SK-N-SH treated with all-trans-retinoic acid at 6 μM for 48 hours (cell line): ENCODE data around the gene ASTN1.

Experiments
- ATAC-seq: fragments of 200-7000 bp; cut with Tn5 transposase; 3 replicates; pipeline ENCODE4 v1.9.1; 2020; ENCODE audit warnings: mild to moderate bottlenecking, moderate library complexity
- ARNTL ChIP-seq: fragments of 450-650 bp; formaldehyde crosslinking; IDR thresholded peaks from 2 replicates; pipeline ENCODE4 v1.5.0; 2020; ENCODE audit warnings: low read depth, mild to moderate bottlenecking, moderate library complexity, borderline replicate concordance
- BACH2 ChIP-seq: fragments of 250-450 bp; sonication (Bioruptor Pico); IDR thresholded peaks from 2 replicates; pipeline ENCODE4 v1.9.0; 2021; ENCODE audit warnings: mild to moderate bottlenecking, borderline replicate concordance
- ESRRG ChIP-seq: fragments of 250-450 bp; sonication (Bioruptor Pico); IDR thresholded peaks from 2 replicates; pipeline ENCODE4 v1.6.1; 2021; ENCODE audit warnings: mild to moderate bottlenecking
- GLIS3 ChIP-seq: fragments of 250-450 bp; sonication (Bioruptor Pico); IDR thresholded peaks from 2 replicates; pipeline ENCODE4 v1.5.0; 2020; ENCODE audit warnings: mild to moderate bottlenecking, moderate library complexity
- ISL1 ChIP-seq: fragments of 250-450 bp; sonication (Bioruptor Pico); IDR thresholded peaks from 2 replicates; pipeline ENCODE4 v2.1.2; 2022; ENCODE audit warnings: mild to moderate bottlenecking, moderate library complexity
- OSR1 ChIP-seq: fragments of 250-450 bp; sonication (Bioruptor Pico); IDR thresholded peaks from 2 replicates; pipeline ENCODE4 v1.8.0; 2022; ENCODE audit warnings: moderate library complexity, mild to moderate bottlenecking, inconsistent platforms
- PPARA ChIP-seq: fragments of 250-450 bp; sonication (Bioruptor Pico); IDR thresholded peaks from 2 replicates; pipeline ENCODE4 v1.5.0; 2020; ENCODE audit warnings: mild to moderate bottlenecking, borderline replicate concordance
- RARB ChIP-seq: fragments of 250-450 bp; sonication (Bioruptor Pico); IDR thresholded peaks from 2 replicates; pipeline ENCODE4 v1.8.0; 2021; ENCODE audit warnings: mild to moderate bottlenecking, moderate library complexity
- SNAI2 ChIP-seq: fragments of 250-450 bp; sonication (Bioruptor Pico); IDR thresholded peaks from 2 replicates; pipeline ENCODE4 v1.5.0; 2020; ENCODE audit warnings: mild to moderate bottlenecking, moderate library complexity
- TCF4 ChIP-seq: fragments of 250-450 bp; sonication (Bioruptor Pico); IDR thresholded peaks from 2 replicates; pipeline ENCODE4 v1.8.0; 2021; ENCODE audit warnings: mild to moderate bottlenecking, moderate library complexity, borderline replicate concordance
- TOX ChIP-seq: fragments of 250-450 bp; sonication (Bioruptor Pico); IDR thresholded peaks from 2 replicates; pipeline ENCODE4 v1.8.0; 2021; ENCODE audit warnings: mild to moderate bottlenecking, moderate library complexity, borderline replicate concordance
- TSHZ2 ChIP-seq: fragments of 250-450 bp; sonication (Bioruptor Pico); IDR thresholded peaks from 2 replicates; pipeline ENCODE4 v1.5.0; 2020; ENCODE audit warnings: mild to moderate bottlenecking, moderate library complexity
- ZC3H10 ChIP-seq: fragments of 250-450 bp; sonication (Bioruptor Pico); IDR thresholded peaks from 2 replicates; pipeline ENCODE4 v1.5.1; 2021; ENCODE audit warnings: mild to moderate bottlenecking, moderate library complexity
- ZFP3 ChIP-seq: fragments of 250-450 bp; sonication (Bioruptor Pico); IDR thresholded peaks from 2 replicates; pipeline ENCODE4 v1.5.0; 2020; ENCODE audit warnings: mild to moderate bottlenecking, moderate library complexity
- ZFP30 ChIP-seq: fragments of 450-650 bp; formaldehyde crosslinking; IDR thresholded peaks from 2 replicates; pipeline ENCODE4 v1.5.0; 2022; ENCODE audit warnings: mild to moderate bottlenecking, moderate library complexity
- ZNF565 ChIP-seq: fragments of 450-650 bp; formaldehyde crosslinking; conservative IDR thresholded peaks from 2 replicates; pipeline ENCODE4 v1.5.0; 2020; ENCODE audit warnings: low read depth, mild to moderate bottlenecking, moderate library complexity
- ZNF70 ChIP-seq: fragments of 450-650 bp; formaldehyde crosslinking; IDR thresholded peaks from 2 replicates; pipeline ENCODE4 v1.5.0; 2020; ENCODE audit warnings: mild to moderate bottlenecking, moderate library complexity
- TF ChIP-seq, protein P1 (sequence below): fragments of 250-450 bp; sonication (Bioruptor Pico); IDR thresholded peaks from 2 replicates; pipeline ENCODE4 v1.8.0; 2021; ENCODE audit warnings: low read depth, mild to moderate bottlenecking, moderate library complexity, borderline replicate concordance
- TF ChIP-seq, protein P2 (sequence below): fragments of 250-450 bp; sonication (Bioruptor Pico); IDR thresholded peaks from 2 replicates; pipeline ENCODE4 v1.5.1; 2020; ENCODE audit warnings: low read depth, mild to moderate bottlenecking, moderate library complexity
- TF ChIP-seq, protein P3 (sequence below): fragments of 250-450 bp; sonication (Bioruptor Pico); IDR thresholded peaks from 2 replicates; pipeline ENCODE4 v1.8.0; 2020; ENCODE audit warnings: mild to moderate bottlenecking, moderate library complexity, borderline replicate concordance

The ASTN1 gene

GRCh38 chr1:176926330-176927086 lies 238.0 kb downstream of the ASTN1 start:
- no peak for ATAC-seq
- TF ChIP-seq, protein P1, sequence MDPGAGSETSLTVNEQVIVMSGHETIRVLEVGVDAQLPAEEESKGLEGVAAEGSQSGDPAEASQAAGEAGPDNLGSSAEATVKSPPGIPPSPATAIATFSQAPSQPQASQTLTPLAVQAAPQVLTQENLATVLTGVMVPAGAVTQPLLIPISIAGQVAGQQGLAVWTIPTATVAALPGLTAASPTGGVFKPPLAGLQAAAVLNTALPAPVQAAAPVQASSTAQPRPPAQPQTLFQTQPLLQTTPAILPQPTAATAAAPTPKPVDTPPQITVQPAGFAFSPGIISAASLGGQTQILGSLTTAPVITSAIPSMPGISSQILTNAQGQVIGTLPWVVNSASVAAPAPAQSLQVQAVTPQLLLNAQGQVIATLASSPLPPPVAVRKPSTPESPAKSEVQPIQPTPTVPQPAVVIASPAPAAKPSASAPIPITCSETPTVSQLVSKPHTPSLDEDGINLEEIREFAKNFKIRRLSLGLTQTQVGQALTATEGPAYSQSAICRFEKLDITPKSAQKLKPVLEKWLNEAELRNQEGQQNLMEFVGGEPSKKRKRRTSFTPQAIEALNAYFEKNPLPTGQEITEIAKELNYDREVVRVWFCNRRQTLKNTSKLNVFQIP: no peak
- no peak for TF ChIP-seq BACH2 (CRISPR knock-in tag)
- TF ChIP-seq ESRRG (CRISPR knock-in tag): no peak
- no peak for TF ChIP-seq ISL1
- TF ChIP-seq TOX (CRISPR knock-in tag): no peak
- TF ChIP-seq SNAI2 (CRISPR knock-in tag): no peak
- no peak for TF ChIP-seq TSHZ2 (CRISPR knock-in tag)
- TF ChIP-seq ZFP30 (CRISPR knock-in tag): no peak

- TF ChIP-seq OSR1 (CRISPR knock-in tag) (no peak), ESRRG (CRISPR knock-in tag) (no peak), BACH2 (CRISPR knock-in tag) (no peak), PPARA (CRISPR knock-in tag) (no peak), TCF4 (CRISPR knock-in tag) (no peak), RARB (CRISPR knock-in tag) (no peak), ZFP3 (CRISPR knock-in tag) (no peak), GLIS3 (CRISPR knock-in tag) (no peak), ARNTL (CRISPR knock-in tag) (no peak)
- TF ChIP-seq, protein P2, sequence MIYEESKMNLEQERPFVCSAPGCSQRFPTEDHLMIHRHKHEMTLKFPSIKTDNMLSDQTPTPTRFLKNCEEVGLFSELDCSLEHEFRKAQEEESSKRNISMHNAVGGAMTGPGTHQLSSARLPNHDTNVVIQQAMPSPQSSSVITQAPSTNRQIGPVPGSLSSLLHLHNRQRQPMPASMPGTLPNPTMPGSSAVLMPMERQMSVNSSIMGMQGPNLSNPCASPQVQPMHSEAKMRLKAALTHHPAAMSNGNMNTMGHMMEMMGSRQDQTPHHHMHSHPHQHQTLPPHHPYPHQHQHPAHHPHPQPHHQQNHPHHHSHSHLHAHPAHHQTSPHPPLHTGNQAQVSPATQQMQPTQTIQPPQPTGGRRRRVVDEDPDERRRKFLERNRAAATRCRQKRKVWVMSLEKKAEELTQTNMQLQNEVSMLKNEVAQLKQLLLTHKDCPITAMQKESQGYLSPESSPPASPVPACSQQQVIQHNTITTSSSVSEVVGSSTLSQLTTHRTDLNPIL: no peak
- no peak for ATAC-seq
Observed at GRCh38 chr1:176925223-176925622, 239.3 kb downstream of the ASTN1 start.

GRCh38 chr1:176923283-176923682 lies 241.2 kb downstream of the ASTN1 start:
- no peak for ATAC-seq
- TF ChIP-seq TOX (CRISPR knock-in tag) (no peak), ESRRG (CRISPR knock-in tag) (no peak), RARB (CRISPR knock-in tag) (no peak), BACH2 (CRISPR knock-in tag) (no peak), SNAI2 (CRISPR knock-in tag) (no peak), GLIS3 (CRISPR knock-in tag) (no peak), ZNF70 (no peak), TSHZ2 (CRISPR knock-in tag) (no peak), ZNF565 (CRISPR knock-in tag) (no peak), ZFP30 (CRISPR knock-in tag) (no peak), ARNTL (CRISPR knock-in tag) (no peak), ZC3H10 (CRISPR knock-in tag) (no peak), ISL1 (no peak), PPARA (CRISPR knock-in tag) (no peak)
- TF ChIP-seq, protein P3, sequence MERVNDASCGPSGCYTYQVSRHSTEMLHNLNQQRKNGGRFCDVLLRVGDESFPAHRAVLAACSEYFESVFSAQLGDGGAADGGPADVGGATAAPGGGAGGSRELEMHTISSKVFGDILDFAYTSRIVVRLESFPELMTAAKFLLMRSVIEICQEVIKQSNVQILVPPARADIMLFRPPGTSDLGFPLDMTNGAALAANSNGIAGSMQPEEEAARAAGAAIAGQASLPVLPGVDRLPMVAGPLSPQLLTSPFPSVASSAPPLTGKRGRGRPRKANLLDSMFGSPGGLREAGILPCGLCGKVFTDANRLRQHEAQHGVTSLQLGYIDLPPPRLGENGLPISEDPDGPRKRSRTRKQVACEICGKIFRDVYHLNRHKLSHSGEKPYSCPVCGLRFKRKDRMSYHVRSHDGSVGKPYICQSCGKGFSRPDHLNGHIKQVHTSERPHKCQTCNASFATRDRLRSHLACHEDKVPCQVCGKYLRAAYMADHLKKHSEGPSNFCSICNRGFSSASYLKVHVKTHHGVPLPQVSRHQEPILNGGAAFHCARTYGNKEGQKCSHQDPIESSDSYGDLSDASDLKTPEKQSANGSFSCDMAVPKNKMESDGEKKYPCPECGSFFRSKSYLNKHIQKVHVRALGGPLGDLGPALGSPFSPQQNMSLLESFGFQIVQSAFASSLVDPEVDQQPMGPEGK (CRISPR knock-in tag): no peak
- TF ChIP-seq, protein P2: no peak
- TF ChIP-seq, protein P1: no peak
